HepG2 (cell line): ENCODE data around the gene GPSM1. TPM values are rescaled to one million over a fixed set of nuclear protein-coding genes. Genes with fewer than 3 reads are reported as not detected.

Experiments
- NFKB2 ChIP-seq: sonication (generic); formaldehyde crosslinking; IDR thresholded peaks from 2 replicates; pipeline ENCODE4 v1.4.0; 2020; ENCODE audit warnings: missing genetic modification reagents, borderline replicate concordance
- SRY ChIP-seq: sonication (generic); formaldehyde crosslinking; IDR thresholded peaks from 2 replicates; pipeline ENCODE4 v1.8.0; 2022; ENCODE audit warnings: mild to moderate bottlenecking, missing genetic modification reagents
- ZEB1 ChIP-seq: IDR thresholded peaks from 2 replicates; pipeline ENCODE4 v1.6.1; 2012; ENCODE audit warnings: mild to moderate bottlenecking, low read depth, inconsistent platforms; ENCODE audit not compliant: insufficient replicate concordance
- ZNF432 ChIP-seq: sonication (generic); formaldehyde crosslinking; IDR thresholded peaks from 2 replicates; pipeline ENCODE4 v1.5.0; 2020; ENCODE audit warnings: missing genetic modification reagents, mild to moderate bottlenecking, borderline replicate concordance
- ZNF441 ChIP-seq: sonication (generic); formaldehyde crosslinking; IDR thresholded peaks from 2 replicates; pipeline ENCODE4 v1.7.0; 2021; ENCODE audit warnings: missing genetic modification reagents, borderline replicate concordance
- ZNF577 ChIP-seq: sonication (generic); formaldehyde crosslinking; IDR thresholded peaks from 2 replicates; pipeline ENCODE4 v1.4.0; 2020; ENCODE audit warnings: mild to moderate bottlenecking, low read depth, missing genetic modification reagents, borderline replicate concordance
- ZNF766 ChIP-seq: sonication (generic); formaldehyde crosslinking; IDR thresholded peaks from 2 replicates; pipeline ENCODE4 v1.5.0; 2020; ENCODE audit warnings: missing genetic modification reagents, borderline replicate concordance
- ZSCAN9 ChIP-seq: IDR thresholded peaks from 2 replicates; pipeline ENCODE4 v1.6.1; 2016; ENCODE audit warnings: borderline replicate concordance
- polyA plus RNA-seq, 8 experiments: library from polyadenylated mRNA; depleted of rRNA in 3 of 8; stranded (reverse) in 7 of 8; unstranded in 1 of 8; fragments of >200 nt; fragmentation: Illumina TruSeq in 4 of 8; extraction: Trizol in 4 of 8; gene quantifications; 2 replicates each; pipeline versions ENCODE4 v1.2.1 to v1.2.3, GENCODE V29; 2011 to 2016; ENCODE audit warnings: low read depth in 4 of 8, missing spikeins in 1 of 8, mixed read lengths in 1 of 8; ENCODE audit not compliant: insufficient read depth in 1 of 8
- total RNA-seq, 5 experiments: library from RNA; depleted of rRNA; stranded (reverse); fragments of >200 nt; fragmentation: Illumina TruSeq; extraction: Trizol; gene quantifications; 2 replicates each; pipeline ENCODE4 v1.2.3, GENCODE V29; 2016; ENCODE audit warnings: low read depth in 1 of 5
- TF ChIP-seq, protein P1 (sequence below): sonication (generic); formaldehyde crosslinking; IDR thresholded peaks from 2 replicates; pipeline ENCODE4 v1.8.0; 2022; ENCODE audit warnings: mild to moderate bottlenecking, missing genetic modification reagents
- TF ChIP-seq, protein P2 (sequence below): sonication (generic); formaldehyde crosslinking; IDR thresholded peaks from 2 replicates; pipeline ENCODE4 v1.4.0; 2020; ENCODE audit warnings: missing genetic modification reagents, borderline replicate concordance
- TF ChIP-seq, protein P3 (sequence below): sonication (generic); formaldehyde crosslinking; IDR thresholded peaks from 2 replicates; pipeline ENCODE4 v1.5.0; 2020; ENCODE audit warnings: mild to moderate bottlenecking, low read depth, missing genetic modification reagents, borderline replicate concordance
- TF ChIP-seq, protein P4 (sequence below): sonication (generic); formaldehyde crosslinking; IDR thresholded peaks from 2 replicates; pipeline ENCODE4 v1.8.0; 2022; ENCODE audit warnings: missing genetic modification reagents, low read depth, mild to moderate bottlenecking, borderline replicate concordance
- TF ChIP-seq, protein P5 (sequence below): sonication (generic); formaldehyde crosslinking; IDR thresholded peaks from 2 replicates; pipeline ENCODE4 v1.4.0; 2020; ENCODE audit warnings: mild to moderate bottlenecking, missing genetic modification reagents

Gene GPSM1
- total and polyA plus RNA-seq, 2 of the 13 experiments (the other 11 are each of a cell fraction or from before 2014, with no cell fraction given), result 1.0 to 2.4 TPM

DNA sequence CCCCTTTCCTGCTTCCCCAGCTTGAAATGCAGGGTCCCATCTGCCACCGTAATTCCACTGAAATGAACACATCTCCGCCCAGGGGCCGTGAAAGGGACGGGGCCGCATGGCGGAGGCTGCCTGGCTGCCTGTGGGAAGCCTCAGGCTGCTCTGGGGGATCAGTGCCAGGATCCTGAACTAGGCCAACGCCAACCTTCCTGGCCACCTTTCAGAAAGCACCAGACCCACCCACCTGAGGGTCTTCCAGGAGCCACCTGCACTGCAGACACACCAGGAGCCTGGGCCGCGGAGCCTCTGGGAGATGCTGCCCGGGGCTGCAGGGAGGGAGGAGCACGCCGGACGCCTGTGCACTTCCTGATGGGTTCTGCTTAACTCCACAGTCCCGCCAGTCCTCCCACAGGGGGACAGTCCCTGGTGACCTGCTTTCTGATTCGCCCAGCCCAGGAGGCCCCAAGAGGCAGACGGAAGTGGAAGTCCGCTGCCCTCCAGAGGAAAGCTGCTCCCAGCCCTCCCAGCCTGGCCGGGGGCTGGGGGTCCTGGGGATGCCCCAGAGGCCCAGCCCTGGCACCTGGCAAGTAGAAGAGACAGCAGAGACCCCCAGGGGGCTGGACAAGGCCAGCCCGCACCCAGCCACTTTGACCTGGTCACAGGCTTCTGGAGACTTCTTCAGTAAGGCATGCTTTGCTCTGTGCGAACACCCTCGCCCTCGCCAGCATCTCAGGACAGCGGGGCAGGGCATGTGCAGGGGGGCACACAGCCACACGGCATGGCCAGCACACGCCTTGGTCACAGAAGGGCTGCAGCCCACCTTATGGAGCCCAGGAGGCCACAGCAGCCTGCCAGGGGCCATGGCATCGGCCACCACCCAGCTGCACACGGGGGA lies 46.2 kb downstream of the GPSM1 start, which contains the start of gene CARD9 (continued):
- TF ChIP-seq, protein P1, sequence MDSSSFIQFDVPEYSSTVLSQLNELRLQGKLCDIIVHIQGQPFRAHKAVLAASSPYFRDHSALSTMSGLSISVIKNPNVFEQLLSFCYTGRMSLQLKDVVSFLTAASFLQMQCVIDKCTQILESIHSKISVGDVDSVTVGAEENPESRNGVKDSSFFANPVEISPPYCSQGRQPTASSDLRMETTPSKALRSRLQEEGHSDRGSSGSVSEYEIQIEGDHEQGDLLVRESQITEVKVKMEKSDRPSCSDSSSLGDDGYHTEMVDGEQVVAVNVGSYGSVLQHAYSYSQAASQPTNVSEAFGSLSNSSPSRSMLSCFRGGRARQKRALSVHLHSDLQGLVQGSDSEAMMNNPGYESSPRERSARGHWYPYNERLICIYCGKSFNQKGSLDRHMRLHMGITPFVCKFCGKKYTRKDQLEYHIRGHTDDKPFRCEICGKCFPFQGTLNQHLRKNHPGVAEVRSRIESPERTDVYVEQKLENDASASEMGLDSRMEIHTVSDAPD (CRISPR knock-in tag), result no peak
- TF ChIP-seq, protein P2, sequence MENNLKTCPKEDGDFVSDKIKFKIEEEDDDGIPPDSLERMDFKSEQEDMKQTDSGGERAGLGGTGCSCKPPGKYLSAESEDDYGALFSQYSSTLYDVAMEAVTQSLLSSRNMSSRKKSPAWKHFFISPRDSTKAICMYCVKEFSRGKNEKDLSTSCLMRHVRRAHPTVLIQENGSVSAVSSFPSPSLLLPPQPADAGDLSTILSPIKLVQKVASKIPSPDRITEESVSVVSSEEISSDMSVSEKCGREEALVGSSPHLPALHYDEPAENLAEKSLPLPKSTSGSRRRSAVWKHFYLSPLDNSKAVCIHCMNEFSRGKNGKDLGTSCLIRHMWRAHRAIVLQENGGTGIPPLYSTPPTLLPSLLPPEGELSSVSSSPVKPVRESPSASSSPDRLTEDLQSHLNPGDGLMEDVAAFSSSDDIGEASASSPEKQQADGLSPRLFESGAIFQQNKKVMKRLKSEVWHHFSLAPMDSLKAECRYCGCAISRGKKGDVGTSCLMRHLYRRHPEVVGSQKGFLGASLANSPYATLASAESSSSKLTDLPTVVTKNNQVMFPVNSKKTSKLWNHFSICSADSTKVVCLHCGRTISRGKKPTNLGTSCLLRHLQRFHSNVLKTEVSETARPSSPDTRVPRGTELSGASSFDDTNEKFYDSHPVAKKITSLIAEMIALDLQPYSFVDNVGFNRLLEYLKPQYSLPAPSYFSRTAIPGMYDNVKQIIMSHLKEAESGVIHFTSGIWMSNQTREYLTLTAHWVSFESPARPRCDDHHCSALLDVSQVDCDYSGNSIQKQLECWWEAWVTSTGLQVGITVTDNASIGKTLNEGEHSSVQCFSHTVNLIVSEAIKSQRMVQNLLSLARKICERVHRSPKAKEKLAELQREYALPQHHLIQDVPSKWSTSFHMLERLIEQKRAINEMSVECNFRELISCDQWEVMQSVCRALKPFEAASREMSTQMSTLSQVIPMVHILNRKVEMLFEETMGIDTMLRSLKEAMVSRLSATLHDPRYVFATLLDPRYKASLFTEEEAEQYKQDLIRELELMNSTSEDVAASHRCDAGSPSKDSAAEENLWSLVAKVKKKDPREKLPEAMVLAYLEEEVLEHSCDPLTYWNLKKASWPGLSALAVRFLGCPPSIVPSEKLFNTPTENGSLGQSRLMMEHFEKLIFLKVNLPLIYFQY (CRISPR knock-in tag), result no peak
- TF ChIP-seq, protein P3, sequence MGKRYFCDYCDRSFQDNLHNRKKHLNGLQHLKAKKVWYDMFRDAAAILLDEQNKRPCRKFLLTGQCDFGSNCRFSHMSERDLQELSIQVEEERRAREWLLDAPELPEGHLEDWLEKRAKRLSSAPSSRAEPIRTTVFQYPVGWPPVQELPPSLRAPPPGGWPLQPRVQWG (CRISPR knock-in tag), result no peak
- TF ChIP-seq ZNF766 (CRISPR knock-in tag) (0 out of 2 replicates have a peak, but pooled peaks have one; percentile 38), ZNF441 (CRISPR knock-in tag) (no peak), ZNF432 (no peak), ZNF577 (no peak), NFKB2 (CRISPR knock-in tag) (0 out of 2 replicates have a peak, but pooled peaks have one; percentile 53), ZEB1 (no peak), SRY (CRISPR knock-in tag) (no peak), ZSCAN9 (CRISPR knock-in tag) (no peak)
- TF ChIP-seq, protein P4, sequence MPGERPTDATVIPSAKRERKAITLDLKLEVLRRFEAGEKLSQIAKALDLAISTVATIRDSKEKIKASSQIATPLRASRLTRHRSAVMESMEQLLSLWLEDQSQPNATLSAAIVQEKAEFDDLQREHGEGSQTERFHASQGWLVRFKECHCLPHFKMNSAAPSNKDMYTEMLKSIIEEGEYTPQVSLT, result no peak
- TF ChIP-seq, protein P5, sequence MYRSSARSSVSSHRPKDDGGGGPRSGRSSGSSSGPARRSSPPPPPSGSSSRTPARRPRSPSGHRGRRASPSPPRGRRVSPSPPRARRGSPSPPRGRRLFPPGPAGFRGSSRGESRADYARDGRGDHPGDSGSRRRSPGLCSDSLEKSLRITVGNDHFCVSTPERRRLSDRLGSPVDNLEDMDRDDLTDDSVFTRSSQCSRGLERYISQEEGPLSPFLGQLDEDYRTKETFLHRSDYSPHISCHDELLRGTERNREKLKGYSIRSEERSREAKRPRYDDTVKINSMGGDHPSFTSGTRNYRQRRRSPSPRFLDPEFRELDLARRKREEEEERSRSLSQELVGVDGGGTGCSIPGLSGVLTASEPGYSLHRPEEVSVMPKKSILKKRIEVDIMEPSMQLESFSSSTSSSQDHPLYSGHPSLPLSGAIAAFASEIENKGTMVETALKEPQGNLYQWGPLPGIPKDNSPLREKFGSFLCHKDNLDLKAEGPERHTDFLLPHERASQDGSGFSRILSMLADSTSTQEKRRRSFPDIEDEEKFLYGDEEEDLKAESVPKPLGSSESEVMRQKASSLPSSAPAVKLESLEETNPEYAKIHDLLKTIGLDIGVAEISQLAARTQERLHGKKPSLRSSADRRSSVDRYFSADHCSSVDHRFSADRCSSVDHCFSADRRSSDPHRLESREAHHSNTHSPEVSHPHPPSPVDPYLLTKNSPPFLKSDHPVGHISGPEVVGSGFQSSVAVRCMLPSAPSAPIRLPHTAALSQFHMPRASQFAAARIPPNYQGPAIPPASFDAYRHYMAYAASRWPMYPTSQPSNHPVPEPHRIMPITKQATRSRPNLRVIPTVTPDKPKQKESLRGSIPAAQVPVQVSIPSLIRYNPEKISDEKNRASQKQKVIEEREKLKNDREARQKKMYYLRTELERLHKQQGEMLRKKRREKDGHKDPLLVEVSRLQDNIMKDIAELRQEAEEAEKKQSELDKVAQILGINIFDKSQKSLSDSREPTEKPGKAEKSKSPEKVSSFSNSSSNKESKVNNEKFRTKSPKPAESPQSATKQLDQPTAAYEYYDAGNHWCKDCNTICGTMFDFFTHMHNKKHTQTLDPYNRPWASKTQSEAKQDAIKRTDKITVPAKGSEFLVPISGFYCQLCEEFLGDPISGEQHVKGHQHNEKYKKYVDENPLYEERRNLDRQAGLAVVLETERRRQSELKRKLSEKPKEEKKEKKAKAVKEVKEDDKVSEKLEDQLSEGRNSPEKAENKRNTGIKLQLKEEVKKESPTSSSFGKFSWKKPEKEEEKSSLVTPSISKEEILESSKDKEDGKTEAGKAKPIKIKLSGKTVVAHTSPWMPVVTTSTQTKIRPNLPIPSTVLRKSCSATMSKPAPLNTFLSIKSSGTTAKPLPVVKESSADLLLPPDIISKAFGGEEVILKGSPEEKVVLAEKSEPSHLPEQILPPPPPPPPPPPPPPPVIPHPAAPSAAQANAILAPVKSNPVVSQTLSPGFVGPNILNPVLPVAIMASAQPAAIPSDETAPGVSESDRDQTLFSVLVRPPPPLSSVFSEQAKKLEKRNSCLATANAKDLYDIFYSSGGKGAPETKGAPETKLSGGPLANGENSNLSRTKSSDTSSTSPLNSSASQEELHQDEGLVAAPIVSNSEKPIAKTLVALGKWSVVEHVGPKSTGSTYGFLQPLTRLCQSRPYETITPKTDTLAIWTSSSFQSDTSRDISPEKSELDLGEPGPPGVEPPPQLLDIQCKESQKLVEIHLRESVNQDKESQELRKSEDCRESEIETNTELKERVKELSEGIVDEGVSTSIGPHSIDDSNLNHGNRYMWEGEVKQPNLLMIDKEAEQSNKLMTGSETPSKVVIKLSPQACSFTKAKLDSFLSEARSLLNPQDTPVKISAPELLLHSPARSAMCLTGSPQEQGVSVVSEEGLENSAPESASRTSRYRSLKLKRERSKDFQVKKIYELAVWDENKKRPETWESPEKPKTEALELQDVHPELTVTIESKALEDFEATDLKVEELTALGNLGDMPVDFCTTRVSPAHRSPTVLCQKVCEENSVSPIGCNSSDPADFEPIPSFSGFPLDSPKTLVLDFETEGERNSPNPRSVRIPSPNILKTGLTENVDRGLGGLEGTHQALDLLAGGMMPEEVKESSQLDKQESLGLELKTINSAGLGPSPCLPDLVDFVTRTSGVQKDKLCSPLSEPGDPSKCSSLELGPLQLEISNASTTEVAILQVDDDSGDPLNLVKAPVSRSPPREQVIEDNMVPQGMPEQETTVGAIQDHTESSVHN (CRISPR knock-in tag), result no peak
